Duodenal mucosa (tissue), 2 donors: ENCODE results near the gene GNPNAT1.
"Not testable (repeated sequence)": the region's sequence is repeated elsewhere in the genome, so short reads cannot be mapped to it uniquely, and the experiment has no call there.

ENCODE experiments used
- H3K27ac ChIP-seq: one replicate; pipeline ENCODE4 v1.7.0; 2013; ENCODE audit warnings: low read depth, low read length
- H3K27me3 ChIP-seq, 2 donors: one replicate each; pipeline ENCODE4 v1.7.0; 2013; ENCODE audit warnings: low read length in 2 of 2, control low read depth in 1 of 2; ENCODE audit not compliant: insufficient read depth in 2 of 2, control insufficient read depth in 1 of 2
- H3K36me3 ChIP-seq, 2 donors: one replicate each; pipeline ENCODE4 v1.7.0; 2013; ENCODE audit warnings: low read length in 2 of 2, control low read depth in 1 of 2; ENCODE audit not compliant: insufficient read depth in 2 of 2, control insufficient read depth in 1 of 2
- H3K4me1 ChIP-seq, 2 donors: one replicate each; pipeline ENCODE4 v1.7.0; 2013; ENCODE audit warnings: low read length in 2 of 2, control low read depth in 1 of 2; ENCODE audit not compliant: insufficient read depth in 2 of 2, control insufficient read depth in 1 of 2
- H3K4me3 ChIP-seq, 2 donors: one replicate each; pipeline ENCODE4 v1.7.0; 2013; ENCODE audit warnings: low read length in 2 of 2, low read depth in 1 of 2
- H3K9ac ChIP-seq, 2 donors: one replicate each; pipeline ENCODE4 v1.7.0; 2013; ENCODE audit warnings: low read length in 2 of 2, low read depth in 1 of 2
- H3K9me3 ChIP-seq, 2 donors: one replicate each; pipeline ENCODE4 v1.7.0; 2013; ENCODE audit warnings: low read length in 2 of 2, control low read depth in 1 of 2; ENCODE audit not compliant: control insufficient read depth in 1 of 2

GNPNAT1 gene

DNA sequence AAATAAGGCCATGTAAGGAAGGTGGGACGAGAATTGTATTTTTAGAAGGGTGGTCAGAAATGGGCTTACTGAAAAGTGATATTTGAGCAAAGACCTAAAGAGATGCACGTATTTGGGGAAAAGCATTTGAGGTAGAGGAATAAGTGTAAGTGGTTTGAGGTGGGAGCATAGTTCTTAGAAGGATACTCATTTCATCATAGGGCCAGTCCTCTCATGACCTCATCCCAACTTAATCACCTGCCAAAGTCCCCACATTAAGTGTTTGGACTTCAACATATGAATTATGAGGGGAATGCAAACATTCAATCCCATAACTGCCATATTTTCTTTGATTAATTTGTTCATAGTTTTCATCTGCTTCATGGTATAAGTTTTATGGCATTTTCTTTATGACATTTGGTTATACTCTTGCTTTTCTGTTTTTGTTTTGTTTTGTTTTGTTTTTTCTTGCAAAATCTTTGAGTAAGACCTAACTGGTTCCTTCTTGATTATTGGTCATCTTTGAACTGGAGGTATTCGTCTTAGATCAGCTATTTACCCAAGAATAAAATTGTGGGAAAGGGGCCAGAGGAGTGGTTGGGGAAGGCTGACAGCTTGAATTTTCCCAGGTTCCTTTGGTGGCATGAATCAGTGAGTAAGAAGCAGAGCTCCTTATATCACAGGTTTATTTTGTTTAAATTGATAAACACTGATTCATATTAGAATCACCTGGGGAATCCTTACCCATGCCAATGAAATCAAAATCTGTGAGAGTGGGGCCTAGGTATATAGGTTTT, 24.2 kb downstream of the GNPNAT1 start:
- no peak overlapping the region for H3K4me3 ChIP-seq
- peaks cover 15 to 50% of the 10 kb centered on the region in 2 donors for H3K36me3 ChIP-seq
- no peak overlapping the region for H3K9ac ChIP-seq

DNA sequence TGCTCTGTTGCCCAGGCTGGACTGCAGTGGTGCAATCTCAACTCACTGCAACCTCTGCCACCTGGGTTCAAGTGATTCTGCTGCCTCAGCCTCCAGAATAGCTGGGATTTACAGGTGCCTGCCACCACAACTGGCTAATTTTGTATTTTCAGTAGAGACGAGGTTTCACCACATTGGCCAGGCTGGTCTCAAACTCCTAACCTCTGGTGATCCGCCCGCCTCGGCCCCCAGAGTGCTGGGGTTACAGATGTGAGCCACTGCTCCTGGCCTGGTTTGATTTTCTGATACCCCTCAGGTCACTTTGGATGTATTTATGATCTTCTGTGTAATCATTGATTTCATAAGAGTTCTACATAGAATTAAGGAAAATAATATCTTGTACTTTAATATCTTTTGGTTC, 28.5 kb downstream of the GNPNAT1 start:
- H3K9me3 ChIP-seq, H3K4me3 ChIP-seq, H3K27me3 ChIP-seq, H3K9ac ChIP-seq, H3K4me1 ChIP-seq, H3K27ac ChIP-seq: not testable (repeated sequence)
- peaks cover 13 to 39% of the 10 kb centered on the region in 2 donors for H3K36me3 ChIP-seq

More for the DNA sequence above, 24.2 kb downstream of the GNPNAT1 start:
- Histone ChIP-seq H3K9me3 (no peaks in the 10 kb centered on the region), H3K27ac (no peak overlapping the region), H3K27me3 (no peaks in the 10 kb centered on the region), H3K4me1 (no peaks in the 10 kb centered on the region)

DNA sequence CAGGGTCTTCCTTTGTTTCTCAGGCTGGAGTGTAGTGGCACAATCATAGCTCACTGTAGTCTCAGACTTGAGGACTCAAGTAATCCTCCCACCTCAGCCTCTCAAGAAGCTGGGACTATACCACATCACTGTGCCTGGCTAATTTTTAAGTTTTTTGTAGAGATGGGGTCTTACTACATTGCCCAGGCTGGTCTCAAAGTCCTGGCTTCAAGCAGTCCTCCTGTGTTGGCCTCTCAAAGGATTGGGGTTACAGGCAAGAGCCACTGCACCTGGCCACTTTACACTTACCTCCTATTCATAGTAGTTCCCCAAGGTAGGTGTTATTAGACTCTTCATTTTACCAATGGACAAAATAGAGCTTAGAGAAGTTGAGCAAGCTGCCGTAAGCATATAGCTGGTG, 32.3 kb downstream of the GNPNAT1 start:
- H3K27ac ChIP-seq, result no peak overlapping the region
- no peaks in the 10 kb centered on the region for H3K27me3 ChIP-seq
- H3K4me1 ChIP-seq, result no peaks in the 10 kb centered on the region
- H3K36me3 ChIP-seq, result peaks cover 10 to 19% of the 10 kb centered on the region in 2 donors
- no peak overlapping the region for H3K9ac ChIP-seq
- no peaks in the 10 kb centered on the region for H3K9me3 ChIP-seq
- no peak overlapping the region for H3K4me3 ChIP-seq

DNA sequence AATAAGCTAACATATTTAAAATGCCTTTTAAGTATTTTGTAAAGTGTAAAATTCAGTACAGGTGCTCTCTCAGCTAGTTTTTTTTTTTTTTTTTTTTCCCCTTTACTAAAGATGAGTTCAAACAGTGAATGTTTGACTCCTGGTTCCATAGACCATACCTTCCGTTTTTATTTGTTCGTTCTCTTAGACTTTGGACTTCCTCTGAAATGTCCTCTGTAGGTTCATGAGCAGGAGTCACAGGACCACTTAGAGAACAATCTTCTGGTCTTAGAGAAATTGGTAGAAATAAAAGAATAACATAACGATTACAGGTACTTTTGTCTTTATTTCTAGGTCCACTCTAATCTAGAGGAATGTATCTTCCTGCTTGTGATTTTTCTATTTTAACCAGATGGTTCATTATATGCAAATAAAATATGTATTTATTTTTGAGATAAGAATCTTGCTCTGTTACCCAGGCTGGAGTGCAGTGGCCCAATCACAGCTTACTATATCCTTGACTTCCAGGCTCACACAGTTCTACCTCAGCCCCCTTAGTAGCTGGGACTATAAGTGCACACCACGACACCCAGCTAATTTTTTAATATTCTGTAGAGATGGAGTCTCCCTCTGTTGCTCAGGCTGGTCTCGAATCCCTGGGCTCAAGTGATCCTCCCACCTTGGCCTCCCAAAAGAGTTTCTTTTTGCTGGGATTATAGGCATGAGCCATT, 35.6 kb downstream of the GNPNAT1 start:
- Histone ChIP-seq H3K9ac (no peak overlapping the region), H3K4me3 (no peak overlapping the region), H3K36me3 (peaks cover 10 to 18% of the 10 kb centered on the region in 2 donors), H3K9me3 (no peaks in the 10 kb centered on the region), H3K27ac (no peak overlapping the region), H3K27me3 (no peaks in the 10 kb centered on the region), H3K4me1 (no peaks in the 10 kb centered on the region)

DNA sequence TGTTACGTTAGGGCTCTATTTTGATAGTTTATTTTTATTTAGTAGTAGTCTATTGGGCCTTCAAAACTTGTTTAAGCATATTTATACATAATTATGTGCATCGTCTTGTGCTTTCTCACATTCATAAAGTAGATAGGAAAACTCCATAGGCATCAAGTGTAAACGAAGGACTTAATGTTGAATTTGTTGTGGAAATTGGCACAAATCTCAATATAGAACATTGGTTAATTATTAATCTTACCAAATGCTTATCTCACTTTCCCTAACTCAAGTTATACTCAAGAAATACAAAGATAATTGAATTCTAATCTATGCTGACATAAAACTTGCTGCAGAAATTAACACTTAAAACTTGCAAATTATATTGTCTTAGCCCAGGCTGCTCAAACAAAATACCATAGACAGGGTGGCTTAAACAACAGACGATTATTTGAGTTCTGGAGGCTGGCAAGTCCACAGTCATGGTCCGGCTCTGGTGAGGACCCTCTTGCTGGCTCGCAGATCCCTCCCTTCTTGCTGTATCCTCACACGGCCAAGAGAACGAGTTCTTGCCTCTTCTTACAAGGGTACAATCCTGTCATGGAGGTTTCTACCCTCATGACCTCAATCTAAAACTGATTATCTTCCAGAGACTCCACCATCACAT, 42.6 kb downstream of the GNPNAT1 start:
- Histone ChIP-seq H3K27me3 (no peaks in the 10 kb centered on the region), H3K36me3 (peaks cover 6 to 29% of the 10 kb centered on the region in 2 donors), H3K9ac (no peak overlapping the region)

DNA sequence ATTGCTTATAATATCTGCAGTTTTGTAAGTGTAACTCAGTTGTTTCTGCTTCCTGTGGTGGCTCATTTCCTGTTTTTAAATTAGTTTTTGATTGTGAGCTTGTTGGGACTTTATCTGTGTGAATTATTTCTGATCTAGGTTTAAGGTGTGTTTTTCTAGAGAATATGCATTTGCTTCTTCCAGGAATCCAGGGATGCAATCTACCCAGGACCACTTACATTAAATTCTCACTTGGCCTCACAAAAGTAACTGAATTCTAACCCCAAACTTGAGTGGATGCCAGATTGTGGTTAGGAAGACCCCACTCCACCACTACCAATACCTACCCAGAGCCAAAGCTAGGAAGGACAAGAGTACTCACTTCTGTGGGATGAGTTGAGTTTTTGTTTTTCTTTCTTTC, 49.5 kb downstream of the GNPNAT1 start:
- Histone ChIP-seq H3K36me3 (peaks cover 3 to 6% of the 10 kb centered on the region in 2 donors), H3K4me1 (peaks cover 2 to 4% of the 10 kb centered on the region in 2 donors), H3K27me3 (no peaks in the 10 kb centered on the region), H3K9ac (peak overlapping the region in 1 of 2 donors; percentile 7), H3K4me3 (no peak overlapping the region), H3K27ac (no peak overlapping the region), H3K9me3 (no peaks in the 10 kb centered on the region)

More for the DNA sequence above, 42.6 kb downstream of the GNPNAT1 start:
- Histone ChIP-seq H3K4me1 (no peaks in the 10 kb centered on the region), H3K27ac (no peak overlapping the region), H3K9me3 (no peaks in the 10 kb centered on the region), H3K4me3 (no peak overlapping the region)

DNA sequence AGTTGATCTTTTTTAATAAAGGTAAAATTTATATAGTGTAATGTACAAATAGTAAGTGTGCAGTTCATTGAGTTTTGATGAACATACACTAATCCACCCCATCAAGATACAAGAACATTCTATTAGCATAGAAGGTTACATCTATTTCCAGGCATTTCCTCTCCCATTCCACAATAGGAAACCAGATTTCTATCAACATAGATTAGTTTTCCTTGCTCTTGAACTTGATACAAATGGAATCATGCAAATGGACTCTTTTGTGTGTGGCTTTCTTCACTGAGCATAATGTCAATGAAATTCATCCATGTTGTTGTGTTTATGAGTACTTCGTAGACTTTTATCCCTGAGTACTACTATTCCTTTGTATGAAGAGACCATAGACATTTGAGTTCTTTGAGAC, 50.7 kb downstream of the GNPNAT1 start:
- H3K9me3 ChIP-seq, result no peaks in the 10 kb centered on the region
- no peak overlapping the region for H3K27ac ChIP-seq
- H3K27me3 ChIP-seq, result no peaks in the 10 kb centered on the region
- H3K4me1 ChIP-seq, result peaks cover 2 to 4% of the 10 kb centered on the region in 2 donors
- no peak overlapping the region for H3K9ac ChIP-seq
- H3K4me3 ChIP-seq, result no peak overlapping the region
- H3K36me3 ChIP-seq, result no peaks in the 10 kb centered on the region

DNA sequence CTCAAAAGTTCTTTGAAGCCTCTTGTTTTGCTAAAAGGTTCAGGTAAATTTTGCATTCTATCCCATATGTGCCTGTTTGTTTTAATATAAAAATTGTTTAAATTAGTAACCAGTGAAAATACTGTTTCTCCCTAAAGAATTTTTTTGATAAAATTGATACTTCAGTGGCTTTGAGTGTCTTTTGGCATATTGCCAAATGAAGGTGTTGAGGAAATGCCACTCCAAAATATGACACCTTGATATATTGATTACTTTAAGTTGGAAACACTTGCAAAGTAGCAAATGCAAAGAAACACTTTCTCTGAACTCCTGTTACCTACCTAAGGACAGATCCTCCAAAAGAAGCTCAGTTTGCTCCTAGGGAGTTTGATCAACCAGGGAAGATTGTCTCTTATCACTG, 53.0 kb downstream of the GNPNAT1 start:
- no peak overlapping the region for H3K9ac ChIP-seq
- no peaks in the 10 kb centered on the region for H3K9me3 ChIP-seq
- H3K27me3 ChIP-seq, result no peaks in the 10 kb centered on the region
- peaks cover 0 to 4% of the 10 kb centered on the region in 2 donors for H3K36me3 ChIP-seq
- peaks cover 2 to 4% of the 10 kb centered on the region in 2 donors for H3K4me1 ChIP-seq
- H3K27ac ChIP-seq, result no peak overlapping the region
- H3K4me3 ChIP-seq, result no peak overlapping the region

DNA sequence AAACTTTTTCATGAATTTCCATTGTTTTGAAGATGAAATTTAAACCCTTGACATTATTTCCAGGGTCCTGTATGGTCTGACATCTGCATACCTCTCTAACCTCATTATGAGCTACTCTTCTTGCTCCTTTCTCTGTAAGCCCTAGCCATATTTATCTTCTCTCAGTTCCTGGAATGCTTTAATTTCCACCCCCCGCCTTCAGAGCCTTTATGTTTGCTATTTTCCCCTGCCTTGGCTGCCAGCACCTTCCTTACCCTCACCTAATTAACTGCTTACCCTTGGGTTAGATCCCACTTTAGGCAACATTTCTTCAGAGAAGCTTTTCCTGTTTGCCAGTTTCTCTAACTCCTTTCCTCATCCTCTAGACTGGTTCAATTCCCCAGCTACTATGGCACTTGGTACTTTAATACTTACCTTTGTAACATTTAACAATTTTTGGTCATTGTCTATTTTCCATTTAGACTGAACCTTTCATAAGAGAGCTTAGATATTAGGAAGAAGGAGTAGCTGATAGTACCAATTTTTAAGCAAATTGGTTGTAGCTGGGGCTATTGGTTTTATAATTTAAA, 55.4 kb downstream of the GNPNAT1 start:
- no peaks in the 10 kb centered on the region for H3K9me3 ChIP-seq
- no peaks in the 10 kb centered on the region for H3K27me3 ChIP-seq
- H3K36me3 ChIP-seq, result peaks cover 0 to 4% of the 10 kb centered on the region in 2 donors
- peaks cover 3 to 4% of the 10 kb centered on the region in 2 donors for H3K4me1 ChIP-seq
- H3K9ac ChIP-seq, result no peak overlapping the region
- no peak overlapping the region for H3K4me3 ChIP-seq
- H3K27ac ChIP-seq, result no peak overlapping the region

DNA sequence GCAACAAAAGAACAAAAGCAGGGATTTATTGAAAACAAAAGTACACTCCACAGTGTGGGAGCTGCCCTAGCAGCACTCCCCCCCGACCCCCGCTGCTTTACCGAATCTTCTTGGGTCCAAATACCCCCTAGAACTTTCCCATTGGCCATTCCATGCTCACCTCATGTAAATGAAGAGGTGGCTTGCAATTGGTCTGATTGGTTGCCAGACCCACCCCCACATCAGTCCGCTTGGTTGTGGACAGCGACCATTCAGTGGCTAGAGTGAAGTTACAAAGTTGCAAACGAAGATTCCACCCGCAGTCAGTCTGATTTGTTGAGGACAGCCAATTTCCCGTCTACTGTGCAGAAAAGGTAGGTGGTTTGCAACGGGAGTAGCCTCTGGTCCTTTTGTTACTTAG, 57.6 kb downstream of the GNPNAT1 start:
- Histone ChIP-seq H3K9me3 (no peaks in the 10 kb centered on the region), H3K4me1 (peaks cover 3 to 4% of the 10 kb centered on the region in 2 donors), H3K27me3 (no peaks in the 10 kb centered on the region), H3K9ac (no peak overlapping the region), H3K27ac (no peak overlapping the region), H3K36me3 (peaks cover 0 to 4% of the 10 kb centered on the region in 2 donors), H3K4me3 (no peak overlapping the region)
